ENCODE results near the gene CMIP. TPM values are rescaled to one million over a fixed set of nuclear protein-coding genes. Genes with fewer than 3 reads are reported as not detected.

Gene CMIP
- total and polyA plus RNA-seq, 10 of the 15 experiments (the other 5 are each of a cell fraction or from before 2014, with no cell fraction given), result 1.2 to 43.2 (median 4.4) TPM

GRCh38 chr16:81694494-81695280, 250.1 kb downstream of the CMIP start:
- Histone ChIP-seq H2AFZ (ENCODE audit: control insufficient read depth, low read depth, low read length) (no peak overlapping the region), H3K4me1 (ENCODE audit: control insufficient read depth, insufficient read depth, low read length) (no peaks in the 10 kb centered on the region), H3K27me3 (replicated peaks in 1 of 2; ENCODE audit: control insufficient read depth in 2 of 2, insufficient read depth in 2 of 2, low read length in 1 of 2) (no peaks in the 10 kb centered on the region), H3K79me2 (ENCODE audit: control insufficient read depth, insufficient read depth, low read length) (no peaks in the 10 kb centered on the region), H3K9me3 (replicated peaks; ENCODE audit: control insufficient read depth, insufficient read depth, low read length) (no peaks in the 10 kb centered on the region), H4K20me1 (ENCODE audit: control insufficient read depth, insufficient read depth) (no peaks in the 10 kb centered on the region), H3K4me2 (ENCODE audit: control insufficient read depth, insufficient read depth) (no peak overlapping the region), H3K27ac (ENCODE audit: control insufficient read depth, insufficient read depth) (no peak overlapping the region), H3K9ac (ENCODE audit: control insufficient read depth, insufficient read depth, low read length) (no peak overlapping the region), H3K36me3 (ENCODE audit: control insufficient read depth in 2 of 2, insufficient read depth in 2 of 2, low read length in 1 of 2) (peaks cover 13 to 33% of the 10 kb centered on the region in 2 experiments; a peak in 3 of 4 replicates), H3K4me3 (no peak overlapping the region)
- in situ Hi-C loops (cut with MboI), result no loop called here
- RAD21 ChIA-PET (ENCODE audit: unreplicated experiment), result interaction anchor here (0.6 kb wide), 1 partner anchor 330 kb away, joined by 4 read pairs; no protein-coding TSS in a partner anchor
- no peak for TF ChIP-seq SMARCA5 (IDR thresholded peaks at IDR 0.05)
- TF ChIP-seq SMAD1 (IDR thresholded peaks at IDR 0.05; ENCODE audit: low read depth, partially characterized antibody), result no peak
- TF ChIP-seq HDGF (IDR thresholded peaks at IDR 0.05), result no peak
- no peak for TF ChIP-seq BCLAF1 (IDR thresholded peaks at IDR 0.05)
- TF ChIP-seq NFXL1 (IDR thresholded peaks at IDR 0.05; ENCODE audit: borderline replicate concordance), result no peak
- TF ChIP-seq KAT2A (conservative IDR thresholded peaks at IDR 0.05; ENCODE audit: control insufficient read depth, low read depth, low read length), result no peak
- TF ChIP-seq CHD4 (IDR thresholded peaks at IDR 0.05), result no peak
- TF ChIP-seq NFYB (IDR thresholded peaks at IDR 0.05; ENCODE audit: insufficient read depth, low read depth, low read length), result no peak
- TF ChIP-seq CREM (IDR thresholded peaks at IDR 0.05; ENCODE audit: low read depth), result no peak
- no peak for TF ChIP-seq FOXM1 (IDR thresholded peaks at IDR 0.05; ENCODE audit: low read depth, low read length)
- no peak for TF ChIP-seq CEBPZ (IDR thresholded peaks at IDR 0.05; ENCODE audit: low read depth, low read length)
- intact Hi-C loops (cut with micrococcal nuclease; ENCODE audit: unreplicated experiment), result no loop called here
- CTCF ChIA-PET, result interaction anchor here (0.7 to 3.1 kb wide), 3 partner anchors 20 to 189 kb away, joined by 3 to 13 read pairs (median 6); no protein-coding TSS in a partner anchor
- SMC1A ChIA-PET (ENCODE audit: uncharacterized antibody, unreplicated experiment), result interaction anchor here (1.3 kb wide), 1 partner anchor 330 kb away, joined by 3 read pairs; no protein-coding TSS in a partner anchor
- FAIRE-seq (no peak), ATAC-seq (no peak), DNase-seq (ENCODE audit: low read depth, low spot score) (no peak)
- no TSS peak for BruUV-seq (replicated peaks)
- WGBS (ENCODE audit: insufficient coverage, insufficient replicate concordance, low lambda C conversion rate, missing lambda C conversion rate), result 92% methylated on average over 14 of the region's 14 CpGs
- POLR2A ChIA-PET, result no interaction called here

Data from GM12878 (cell line).